ENCODE results near the gene MND1. TPM values are rescaled to one million over a fixed set of nuclear protein-coding genes. Genes with fewer than 3 reads are reported as not detected.
A peak's percentile ranks its signal among the peaks of the same experiment; 100 is the strongest.
"Not testable (repeated sequence)": the region's sequence is repeated elsewhere in the genome, so short reads cannot be mapped to it uniquely, and the experiment has no call there.

MND1 gene
- total and polyA plus RNA-seq, 11 donors: 0.27 to 1.3 (median 0.40) TPM; not detected in 6

DNA sequence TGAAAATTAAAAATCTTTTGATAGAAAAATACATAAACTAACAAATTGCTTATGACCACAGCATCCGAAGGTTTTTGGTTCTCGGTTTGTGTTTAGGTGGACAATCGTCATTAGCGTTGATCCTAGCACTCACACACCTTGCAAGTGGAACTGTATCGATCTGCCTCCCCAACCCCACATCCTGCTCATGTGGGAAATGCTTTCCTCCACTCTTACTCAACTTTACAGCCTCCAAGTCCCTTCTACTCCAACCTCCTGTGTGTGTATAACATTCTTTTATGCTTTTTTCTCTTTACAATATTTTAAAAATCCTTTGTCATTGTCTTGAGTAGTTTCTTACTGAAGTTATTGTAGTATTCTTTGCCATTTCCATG is 106.0 kb downstream of the MND1 start:
- intact Hi-C loops (cut with DNase I): no loop called here
- ATAC-seq: no peak
- no peak overlapping the region for H3K4me3 ChIP-seq
- no peaks in the 10 kb centered on the region for H3K9me3 ChIP-seq
- DNase-seq: no peak
- H3K4me1 ChIP-seq: peaks cover 0 to 25% (median 4%) of the 10 kb centered on the region in 12 donors
- TF ChIP-seq POLR2A (IDR thresholded peaks at IDR 0.05) (no peak), CTCF (IDR thresholded peaks at IDR 0.05) (no peak)
- H3K27ac ChIP-seq: no peak overlapping the region
- 81 to 93% (median 83%) methylated on average over 5 of the region's 5 CpGs for WGBS, 4 donors
- no peaks in the 10 kb centered on the region for H3K27me3 ChIP-seq
- no peaks in the 10 kb centered on the region for H3K36me3 ChIP-seq

- WGBS, 4 donors: 79 to 98% (median 90%) methylated on average over 13 of the region's 13 CpGs
- H3K4me3 ChIP-seq; H3K27me3 ChIP-seq; H3K9me3 ChIP-seq; intact Hi-C loops (cut with DNase I); H3K27ac ChIP-seq; ATAC-seq; DNase-seq; H3K36me3 ChIP-seq: not testable (repeated sequence)
- H3K4me1 ChIP-seq: peaks cover 0 to 25% (median 4%) of the 10 kb centered on the region in 12 donors
These were observed 106.7 kb downstream of the MND1 start for GRCh38 chr4:153451145-153451544.

- ATAC-seq (peak in 1 of 4 donors; percentile 36), DNase-seq (peak in 1 of 5 donors; percentile 40)
- intact Hi-C loops (cut with DNase I): no loop called here
- no peaks in the 10 kb centered on the region for H3K36me3 ChIP-seq
- 80 to 86% (median 84%) methylated on average over 27 of the region's 27 CpGs for WGBS, 4 donors
- H3K4me1 ChIP-seq: peaks cover 0 to 25% (median 4%) of the 10 kb centered on the region in 12 donors
- TF ChIP-seq CTCF (IDR thresholded peaks at IDR 0.05) (no peak), POLR2A (IDR thresholded peaks at IDR 0.05) (no peak)
- H3K27ac ChIP-seq: no peak overlapping the region
- H3K9me3 ChIP-seq: no peaks in the 10 kb centered on the region
- no peaks in the 10 kb centered on the region for H3K27me3 ChIP-seq
- H3K4me3 ChIP-seq: no peak overlapping the region
These were observed 107.6 kb downstream of the MND1 start for GRCh38 chr4:153451911-153452657.

GRCh38 chr4:153452658-153453378 is 108.3 kb downstream of the MND1 start:
- H3K4me3 ChIP-seq: no peak overlapping the region
- H3K27ac ChIP-seq: no peak overlapping the region
- no peaks in the 10 kb centered on the region for H3K27me3 ChIP-seq
- DNase-seq (no peak), ATAC-seq (no peak)
- no peak for TF ChIP-seq POLR2A (IDR thresholded peaks at IDR 0.05)
- no peak for TF ChIP-seq CTCF (IDR thresholded peaks at IDR 0.05)
- no peaks in the 10 kb centered on the region for H3K9me3 ChIP-seq
- H3K4me1 ChIP-seq: peaks cover 0 to 25% (median 2%) of the 10 kb centered on the region in 12 donors
- intact Hi-C loops (cut with DNase I): no loop called here
- WGBS, 4 donors: 87 to 97% (median 93%) methylated on average over 4 of the region's 4 CpGs
- no peaks in the 10 kb centered on the region for H3K36me3 ChIP-seq

All from heart left ventricle (tissue), 16 donors.